Upper lobe of right lung (tissue), 1 donor: ENCODE measurements around the gene MDFIC2. TPM values are rescaled to one million over a fixed set of nuclear protein-coding genes. Genes with fewer than 3 reads are reported as not detected.

Experiments
- ATAC-seq: fragments of 200-7000 bp; cut with Tn5 transposase; one replicate; pipeline ENCODE4 v1.9.1; 2020; ENCODE audit warnings: mild to moderate bottlenecking, moderate library complexity
- DNase-seq: peaks from one replicate; pipeline ENCODE4 v3.0.0-alpha.2; 2020
- H3K27ac ChIP-seq: fragments of 200-600 bp; one replicate; pipeline ENCODE4 v1.8.0; 2022
- H3K27me3 ChIP-seq: fragments of 200-600 bp; one replicate; pipeline ENCODE4 v1.8.0; 2022; ENCODE audit warnings: mild to moderate bottlenecking
- H3K36me3 ChIP-seq: fragments of 200-600 bp; one replicate; pipeline ENCODE4 v1.8.0; 2022
- H3K4me1 ChIP-seq: fragments of 200-600 bp; one replicate; pipeline ENCODE4 v1.8.0; 2022
- H3K4me3 ChIP-seq: fragments of 200-600 bp; one replicate; pipeline ENCODE4 v1.8.0; 2022; ENCODE audit warnings: mild to moderate bottlenecking
- H3K9me3 ChIP-seq: fragments of 200-600 bp; one replicate; pipeline ENCODE4 v1.8.0; 2022
- intact Hi-C: fragments of 100-400 bp; cut with DNase I; formaldehyde crosslinking; loops from one replicate; pipeline ENCODE4 v1.11.0; 2022
- total RNA-seq: library from RNA; stranded (reverse); fragmentation: NEBNext Ultra II Directional; extraction: Animal tissue kit (Norgen Biotek cat#: 25700); gene quantifications from one replicate; pipeline ENCODE4 v1.2.1, GENCODE V29; 2021
- TF ChIP-seq, protein P1 (sequence below): fragments of 200-600 bp; IDR thresholded peaks from one replicate; pipeline ENCODE4 v1.8.0; 2022; ENCODE audit warnings: antibody characterized with exemption
- donor health status: DM: no; HTN: yes; CAD: no; lungs with severe emphysema.

The MDFIC2 gene
- total RNA-seq, 1 donor from 2014 or later, result not detected

DNA sequence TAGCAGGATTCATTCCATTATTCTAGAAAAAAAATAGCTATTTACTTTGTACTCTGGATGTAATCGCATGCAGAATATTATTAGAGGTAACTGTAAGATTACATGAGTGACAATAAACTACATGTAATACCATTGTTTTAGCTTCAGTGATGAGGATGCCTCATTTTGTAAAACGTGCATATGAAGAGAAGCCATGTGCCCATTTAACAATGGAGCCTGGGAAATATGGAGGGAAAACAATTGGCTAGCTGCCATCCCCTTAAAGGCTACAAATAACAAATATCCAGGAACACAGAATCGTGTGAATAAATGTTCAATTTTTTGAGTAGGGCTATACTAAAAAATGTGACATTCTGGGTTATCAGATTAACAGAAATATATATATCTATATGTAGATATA is 161.8 kb downstream of the MDFIC2 start:
- DNase-seq, result no peak
- Histone ChIP-seq H3K27ac (no peak overlapping the region), H3K36me3 (no peaks in the 10 kb centered on the region), H3K9me3 (no peaks in the 10 kb centered on the region), H3K4me3 (no peak overlapping the region), H3K4me1 (no peaks in the 10 kb centered on the region), H3K27me3 (no peaks in the 10 kb centered on the region)
- TF ChIP-seq, protein P1, sequence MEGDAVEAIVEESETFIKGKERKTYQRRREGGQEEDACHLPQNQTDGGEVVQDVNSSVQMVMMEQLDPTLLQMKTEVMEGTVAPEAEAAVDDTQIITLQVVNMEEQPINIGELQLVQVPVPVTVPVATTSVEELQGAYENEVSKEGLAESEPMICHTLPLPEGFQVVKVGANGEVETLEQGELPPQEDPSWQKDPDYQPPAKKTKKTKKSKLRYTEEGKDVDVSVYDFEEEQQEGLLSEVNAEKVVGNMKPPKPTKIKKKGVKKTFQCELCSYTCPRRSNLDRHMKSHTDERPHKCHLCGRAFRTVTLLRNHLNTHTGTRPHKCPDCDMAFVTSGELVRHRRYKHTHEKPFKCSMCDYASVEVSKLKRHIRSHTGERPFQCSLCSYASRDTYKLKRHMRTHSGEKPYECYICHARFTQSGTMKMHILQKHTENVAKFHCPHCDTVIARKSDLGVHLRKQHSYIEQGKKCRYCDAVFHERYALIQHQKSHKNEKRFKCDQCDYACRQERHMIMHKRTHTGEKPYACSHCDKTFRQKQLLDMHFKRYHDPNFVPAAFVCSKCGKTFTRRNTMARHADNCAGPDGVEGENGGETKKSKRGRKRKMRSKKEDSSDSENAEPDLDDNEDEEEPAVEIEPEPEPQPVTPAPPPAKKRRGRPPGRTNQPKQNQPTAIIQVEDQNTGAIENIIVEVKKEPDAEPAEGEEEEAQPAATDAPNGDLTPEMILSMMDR, result no peak
- ATAC-seq, result no peak
- intact Hi-C loops, result no loop called here

DNA sequence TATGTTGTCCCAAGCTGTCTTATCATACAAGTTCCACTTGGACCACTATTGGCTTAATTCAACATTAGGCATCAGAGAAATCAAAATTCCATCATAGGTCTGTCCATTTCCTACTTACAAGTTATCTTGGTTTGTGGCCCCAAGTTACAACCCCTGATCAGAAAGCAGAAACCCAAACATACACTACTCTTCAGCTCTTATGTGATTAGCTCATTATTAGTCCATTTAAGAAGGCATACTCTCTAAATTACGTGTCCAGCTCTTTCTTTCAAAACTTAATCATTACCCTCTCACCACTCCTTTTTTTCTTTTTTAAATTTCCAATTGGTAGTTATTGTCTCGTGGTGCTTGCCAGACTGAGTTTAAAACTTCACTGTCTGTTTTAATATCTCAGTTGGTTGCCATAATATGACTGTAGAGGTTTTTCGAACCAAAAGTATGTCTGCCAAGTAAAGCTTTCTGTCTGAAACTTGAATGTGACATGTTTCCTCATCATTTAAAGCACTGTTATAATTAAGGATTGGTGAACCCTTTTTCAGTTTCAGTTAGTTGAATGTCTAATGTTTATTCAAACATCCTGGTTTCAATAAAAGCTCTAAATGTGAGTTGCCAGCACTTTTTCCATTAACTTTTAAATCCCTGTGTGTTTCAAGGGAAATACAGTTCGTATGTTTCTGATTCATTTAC is 162.6 kb downstream of the MDFIC2 start:
- Histone ChIP-seq H3K4me3 (no peak overlapping the region), H3K27me3 (no peaks in the 10 kb centered on the region), H3K36me3 (no peaks in the 10 kb centered on the region), H3K4me1 (no peaks in the 10 kb centered on the region), H3K9me3 (no peaks in the 10 kb centered on the region), H3K27ac (no peak overlapping the region)
- TF ChIP-seq, protein P1, result no peak
- DNase-seq (no peak), ATAC-seq (no peak)
- intact Hi-C loops, result no loop called here
